ENCODE measurements around the gene SWT1. TPM values are rescaled to one million over a fixed set of nuclear protein-coding genes. Genes with fewer than 3 reads are reported as not detected.

SWT1 gene
- total and polyA plus RNA-seq, 2 of the 4 experiments (the other 2 are of a cell fraction), result 0.82 to 2.7 TPM

DNA sequence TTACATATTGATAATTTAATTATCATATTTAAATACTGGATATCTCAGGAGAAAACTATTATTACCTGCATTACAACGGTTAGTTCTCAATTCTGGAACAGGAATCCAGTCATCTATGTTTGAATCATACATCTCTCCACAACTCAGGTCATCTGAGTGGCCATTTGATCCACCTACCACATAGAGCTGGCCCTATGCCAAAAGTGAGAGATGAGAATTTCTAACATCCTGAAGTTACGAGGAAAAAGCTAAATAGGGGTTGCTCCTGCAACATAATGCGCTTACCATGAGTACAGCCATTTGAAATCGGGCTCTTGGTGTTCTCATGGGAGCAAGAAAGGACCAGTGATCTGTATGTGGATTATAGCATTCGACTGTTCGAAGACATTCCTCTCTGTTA is 143.2 kb downstream of the SWT1 start:
- peaks cover 3% of the 10 kb centered on the region; the same call in 1 of the 2 replicates for H3K9me1 ChIP-seq (ENCODE audit: insufficient read depth, low read length)
- H3K79me1 ChIP-seq (ENCODE audit: low read depth in 1 of 2, low read length in 2 of 2), result peaks cover 10 to 23% of the 10 kb centered on the region in 2 experiments
- dilution Hi-C loops (cut with HindIII; ENCODE audit: low sequenced_read_pairs, unreplicated experiment), result no loop called here
- ATAC-seq (ENCODE audit: low read depth) (no peak), DNase-seq (no peak)
- no peak overlapping the region for H2BK5ac ChIP-seq (ENCODE audit: low read depth, low read length, poor library complexity, severe bottlenecking)
- no peaks in the 10 kb centered on the region for H3K27me3 ChIP-seq (ENCODE audit: control insufficient read depth, insufficient read depth, low read length)
- H4K91ac ChIP-seq (ENCODE audit: insufficient read depth, low read depth, low read length), result no peak overlapping the region
- no peak overlapping the region for H2BK20ac ChIP-seq (ENCODE audit: low read depth, low read length)
- H2AK9ac ChIP-seq (replicated peaks; ENCODE audit: low read depth, low read length, poor library complexity), result no peak overlapping the region
- H3K4me3 ChIP-seq (ENCODE audit: insufficient read depth, low read depth, low read length), result no peak overlapping the region
- H3K4me2 ChIP-seq (ENCODE audit: low read depth, low read length), result no peak overlapping the region
- WGBS, 2 experiments (ENCODE audit: extremely low coverage in 2 of 2, insufficient read length in 1 of 2), result no CpG with 5 or more reads among the region's 6 CpGs
- in situ Hi-C loops (cut with MboI; ENCODE audit: low sequenced_read_pairs), result loop anchor here (10.0 kb wide), 1 partner anchor 365 kb away; no protein-coding TSS in a partner anchor
- H3K9ac ChIP-seq (ENCODE audit: low read depth, low read length), result no peak overlapping the region
- no peak overlapping the region for H2AFZ ChIP-seq (replicated peaks; ENCODE audit: low read length, poor library complexity)
- no peak overlapping the region for H2BK15ac ChIP-seq (ENCODE audit: low read depth, low read length)
- H3K27ac ChIP-seq (ENCODE audit: insufficient read depth, low read length), result no peak overlapping the region
- H2AK5ac ChIP-seq (ENCODE audit: low read depth, low read length), result no peak overlapping the region
- no peak overlapping the region for H3K4ac ChIP-seq (ENCODE audit: low read depth, low read length)
- peaks cover 39% of the 10 kb centered on the region for H3K36me3 ChIP-seq (ENCODE audit: control insufficient read depth, insufficient read depth, low read length)
- H4K5ac ChIP-seq (ENCODE audit: low read depth, low read length), result no peak overlapping the region
- no peaks in the 10 kb centered on the region for H3K9me3 ChIP-seq (ENCODE audit: control insufficient read depth, insufficient read depth, low read length)
- ChIA-PET POLR2A (ENCODE audit: unreplicated experiment) (no interaction called here), CTCF (no interaction called here)
- TF ChIP-seq MXI1 (IDR thresholded peaks at IDR 0.05; ENCODE audit: borderline replicate concordance, low read depth, low read length) (no peak), NFE2L2 (IDR thresholded peaks at IDR 0.05; ENCODE audit: low read depth, low read length) (no peak), MAFK (IDR thresholded peaks at IDR 0.05; ENCODE audit: low read depth, low read length) (no peak), RCOR1 (IDR thresholded peaks at IDR 0.05; ENCODE audit: insufficient replicate concordance, low read length) (no peak), CEBPB (IDR thresholded peaks at IDR 0.05; ENCODE audit: low read depth, low read length) (no peak), CHD1 (IDR thresholded peaks at IDR 0.05; ENCODE audit: low read depth, low read length) (no peak), MAZ (IDR thresholded peaks at IDR 0.05; ENCODE audit: borderline replicate concordance, low read depth, low read length) (no peak), SMC3 (IDR thresholded peaks at IDR 0.05; ENCODE audit: low read depth, low read length) (no peak), POLR2A (IDR thresholded peaks at IDR 0.05; ENCODE audit: low read depth, low read length) (no peak), RAD21 (IDR thresholded peaks at IDR 0.05; ENCODE audit: low read length) (no peak), BHLHE40 (IDR thresholded peaks at IDR 0.05; ENCODE audit: low read depth, low read length) (no peak)
- TF ChIP-seq, protein P1, sequence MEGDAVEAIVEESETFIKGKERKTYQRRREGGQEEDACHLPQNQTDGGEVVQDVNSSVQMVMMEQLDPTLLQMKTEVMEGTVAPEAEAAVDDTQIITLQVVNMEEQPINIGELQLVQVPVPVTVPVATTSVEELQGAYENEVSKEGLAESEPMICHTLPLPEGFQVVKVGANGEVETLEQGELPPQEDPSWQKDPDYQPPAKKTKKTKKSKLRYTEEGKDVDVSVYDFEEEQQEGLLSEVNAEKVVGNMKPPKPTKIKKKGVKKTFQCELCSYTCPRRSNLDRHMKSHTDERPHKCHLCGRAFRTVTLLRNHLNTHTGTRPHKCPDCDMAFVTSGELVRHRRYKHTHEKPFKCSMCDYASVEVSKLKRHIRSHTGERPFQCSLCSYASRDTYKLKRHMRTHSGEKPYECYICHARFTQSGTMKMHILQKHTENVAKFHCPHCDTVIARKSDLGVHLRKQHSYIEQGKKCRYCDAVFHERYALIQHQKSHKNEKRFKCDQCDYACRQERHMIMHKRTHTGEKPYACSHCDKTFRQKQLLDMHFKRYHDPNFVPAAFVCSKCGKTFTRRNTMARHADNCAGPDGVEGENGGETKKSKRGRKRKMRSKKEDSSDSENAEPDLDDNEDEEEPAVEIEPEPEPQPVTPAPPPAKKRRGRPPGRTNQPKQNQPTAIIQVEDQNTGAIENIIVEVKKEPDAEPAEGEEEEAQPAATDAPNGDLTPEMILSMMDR (conservative IDR thresholded peaks at IDR 0.05; ENCODE audit: low read depth, low read length), result no peak
- TF ChIP-seq, protein P2, sequence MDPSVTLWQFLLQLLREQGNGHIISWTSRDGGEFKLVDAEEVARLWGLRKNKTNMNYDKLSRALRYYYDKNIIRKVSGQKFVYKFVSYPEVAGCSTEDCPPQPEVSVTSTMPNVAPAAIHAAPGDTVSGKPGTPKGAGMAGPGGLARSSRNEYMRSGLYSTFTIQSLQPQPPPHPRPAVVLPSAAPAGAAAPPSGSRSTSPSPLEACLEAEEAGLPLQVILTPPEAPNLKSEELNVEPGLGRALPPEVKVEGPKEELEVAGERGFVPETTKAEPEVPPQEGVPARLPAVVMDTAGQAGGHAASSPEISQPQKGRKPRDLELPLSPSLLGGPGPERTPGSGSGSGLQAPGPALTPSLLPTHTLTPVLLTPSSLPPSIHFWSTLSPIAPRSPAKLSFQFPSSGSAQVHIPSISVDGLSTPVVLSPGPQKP (IDR thresholded peaks at IDR 0.05; ENCODE audit: borderline replicate concordance, low read depth, low read length), result no peak
- TF ChIP-seq, protein P3, sequence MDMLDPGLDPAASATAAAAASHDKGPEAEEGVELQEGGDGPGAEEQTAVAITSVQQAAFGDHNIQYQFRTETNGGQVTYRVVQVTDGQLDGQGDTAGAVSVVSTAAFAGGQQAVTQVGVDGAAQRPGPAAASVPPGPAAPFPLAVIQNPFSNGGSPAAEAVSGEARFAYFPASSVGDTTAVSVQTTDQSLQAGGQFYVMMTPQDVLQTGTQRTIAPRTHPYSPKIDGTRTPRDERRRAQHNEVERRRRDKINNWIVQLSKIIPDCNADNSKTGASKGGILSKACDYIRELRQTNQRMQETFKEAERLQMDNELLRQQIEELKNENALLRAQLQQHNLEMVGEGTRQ (IDR thresholded peaks at IDR 0.05; ENCODE audit: low read depth, low read length), result no peak
- TSS peak; percentile 26 for BruUV-seq (replicated peaks)
- no peak overlapping the region for H2BK120ac ChIP-seq (ENCODE audit: low read depth, low read length)
- no peaks in the 10 kb centered on the region; the same call in 1 of the 2 replicates for H4K20me1 ChIP-seq (ENCODE audit: insufficient read depth, low read length)
- H3K18ac ChIP-seq (ENCODE audit: low read depth, low read length), result no peak overlapping the region
- intact Hi-C loops (cut with micrococcal nuclease), result no loop called here
- 0 out of 4 replicates have a peak overlapping the region, but pooled peaks of 1 of the 2 experiments have one; percentile 5 for H4K8ac ChIP-seq (ENCODE audit: low read depth in 2 of 2, low read length in 2 of 2)
- H3K56ac ChIP-seq (ENCODE audit: extremely low read depth, insufficient read depth, low read length), result no peak overlapping the region
- no peak overlapping the region for H3K23ac ChIP-seq (ENCODE audit: low read depth, low read length)
- no peak overlapping the region for H3K14ac ChIP-seq (replicated peaks; ENCODE audit: low read depth, low read length)
- H3K4me1 ChIP-seq (ENCODE audit: control insufficient read depth, insufficient read depth, low read length), result peaks cover 2% of the 10 kb centered on the region; the same call in 1 of the 2 replicates

Data from IMR-90 (cell line).